Measurements from ENCODE around the gene PTPRG.

- TF ChIP-seq CTCF (IDR thresholded peaks at IDR 0.05) (no peak), POLR2A (IDR thresholded peaks at IDR 0.05) (no peak)
Observed at GRCh38 chr3:61913701-61914100, 352.3 kb downstream of the PTPRG start.
